OCI-LY7 (cell line): ENCODE results near the gene FOXP1. TPM values are rescaled to one million over a fixed set of nuclear protein-coding genes. Genes with fewer than 3 reads are reported as not detected.

Experiments used
- BruUV-seq: library from RNA; stranded (reverse); fragments of 400-500 nt; replicated peaks from 2 replicates; lab custom pipeline; 2021; lab: Mats Ljungman, UMichigan
- CTCF ChIA-PET: fragments of 300-600 bp; sonication (Branson Sonifier 250); formaldehyde crosslinking; loops from one replicate; lab custom pipeline; 2022; ENCODE audit warnings: antibody characterized with exemption; ENCODE audit not compliant: unreplicated experiment; lab: Charles Lee
- POLR2A ChIA-PET: fragments of 300-600 bp; sonication (Branson Sonifier 250); formaldehyde crosslinking; loops from one replicate; lab custom pipeline; 2022; ENCODE audit warnings: antibody characterized with exemption; lab: Charles Lee
- DNase-seq: peaks from one replicate; pipeline ENCODE4 v3.0.0-alpha.2; 2015; ENCODE audit warnings: low spot score
- H2AFZ ChIP-seq: fragments of 200-600 bp; sonication (generic), shearing (Covaris generic); 2 replicates; pipeline ENCODE4 v1.6.1; 2014; ENCODE audit warnings: mild to moderate bottlenecking, antibody characterized with exemption, low read length, moderate library complexity
- H3K27ac ChIP-seq: fragments of 200-600 bp; sonication (generic); 2 replicates; pipeline ENCODE4 v1.5.1; 2014; ENCODE audit warnings: mixed run types, low read depth, mild to moderate bottlenecking, moderate library complexity, low read length, inconsistent platforms; ENCODE audit not compliant: poor library complexity, severe bottlenecking
- H3K36me3 ChIP-seq: fragments of 200-600 bp; sonication (generic); 2 replicates; pipeline ENCODE4 v1.6.1; 2014; ENCODE audit warnings: mild to moderate bottlenecking, antibody characterized with exemption, low read length, moderate library complexity, mixed read lengths; ENCODE audit not compliant: insufficient read depth
- H3K4me1 ChIP-seq: fragments of 200-600 bp; sonication (generic); 2 replicates; pipeline ENCODE4 v1.5.1; 2014; ENCODE audit warnings: mild to moderate bottlenecking, low read length; ENCODE audit not compliant: insufficient read depth, poor library complexity, severe bottlenecking
- H3K4me2 ChIP-seq: fragments of 200-600 bp; sonication (generic); 2 replicates; pipeline ENCODE4 v1.6.1; 2014; ENCODE audit warnings: mild to moderate bottlenecking, low read length
- H3K4me3 ChIP-seq: fragments of 200-600 bp; sonication (generic); 2 replicates; pipeline ENCODE4 v1.5.1; 2014; ENCODE audit warnings: mild to moderate bottlenecking, low read depth, low read length; ENCODE audit not compliant: poor library complexity, severe bottlenecking
- H3K79me2 ChIP-seq: fragments of 200-600 bp; sonication (generic); 2 replicates; pipeline ENCODE4 v1.6.1; 2016; ENCODE audit warnings: low read depth, mild to moderate bottlenecking, low read length, moderate library complexity, mixed read lengths; ENCODE audit not compliant: insufficient read depth
- H3K9me2 ChIP-seq: fragments of 200-600 bp; sonication (generic); 2 replicates; pipeline ENCODE4 v1.6.1; 2016; ENCODE audit warnings: mild to moderate bottlenecking, low read length, mixed read lengths; ENCODE audit not compliant: insufficient read depth
- H3K9me3 ChIP-seq: fragments of 200-600 bp; sonication (generic); 2 replicates; pipeline ENCODE4 v1.6.1; 2014; ENCODE audit warnings: mild to moderate bottlenecking, mixed run types, low read length, mixed read lengths
- H4K20me1 ChIP-seq: fragments of 200-600 bp; sonication (generic); 2 replicates; pipeline ENCODE4 v1.6.1; 2014; ENCODE audit warnings: mild to moderate bottlenecking, antibody characterized with exemption, low read length, moderate library complexity, mixed read lengths; ENCODE audit not compliant: insufficient read depth
- EZH2phosphoT487 ChIP-seq: fragments of 200-600 bp; sonication (generic); IDR thresholded peaks from 2 replicates; pipeline ENCODE4 v1.6.1; 2018; ENCODE audit warnings: low read depth, borderline replicate concordance, mild to moderate bottlenecking, mixed run types, antibody characterized with exemption, low read length, moderate library complexity, mixed read lengths
- intact Hi-C: fragments of 100-400 bp; cut with micrococcal nuclease; formaldehyde crosslinking; loops from one replicate; pipeline ENCODE4 v1.10.0; 2022; ENCODE audit not compliant: unreplicated experiment
- total RNA-seq, 2 experiments: library from RNA; depleted of rRNA in 1 of 2; stranded (reverse); fragments of >200 nt in 1 of 2; shearing (Covaris generic) in 1 of 2; gene quantifications; 2 replicates each; pipeline ENCODE4 v1.2.3, GENCODE V29; 2014 to 2022
- TF ChIP-seq, protein P1 (sequence below): fragments of 200-600 bp; sonication (generic); conservative IDR thresholded peaks from 2 replicates; pipeline ENCODE4 v1.5.1; 2014; ENCODE audit warnings: mild to moderate bottlenecking, antibody characterized with exemption, low read length, moderate library complexity, mixed read lengths

The FOXP1 gene
- total RNA-seq, 2 experiments from 2014 or later = 87.3 to 151 TPM

DNA sequence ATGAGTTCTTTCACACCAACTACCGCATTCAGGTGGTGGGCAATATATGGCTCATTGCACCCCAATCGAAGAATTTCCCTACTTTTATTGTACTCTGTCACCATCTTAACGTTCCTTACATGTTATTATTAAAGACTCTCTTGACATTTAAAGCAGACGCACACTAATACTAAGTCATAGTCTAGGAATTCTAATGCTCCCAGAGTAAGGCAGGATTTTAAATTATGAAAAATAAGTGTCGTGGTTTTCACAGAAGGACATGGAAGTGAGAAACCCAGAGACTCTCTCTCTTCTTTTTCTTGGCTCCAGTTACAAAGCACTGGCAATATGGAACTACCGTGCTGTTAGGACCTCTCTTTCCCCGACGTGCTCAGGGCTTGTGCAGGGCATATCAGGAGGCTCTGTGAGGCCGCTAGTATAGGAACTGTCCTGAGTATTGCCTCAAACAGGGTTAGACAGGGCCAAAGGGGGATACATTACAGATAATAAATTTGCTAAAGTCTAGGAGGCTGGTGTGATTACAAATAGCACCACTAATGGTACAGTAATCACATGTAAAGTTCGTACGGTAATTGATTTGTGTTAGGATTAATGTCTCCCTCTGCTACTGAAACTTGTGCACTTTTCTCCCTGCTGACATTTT is 590.8 kb downstream of the FOXP1 start:
- BruUV-seq = no TSS peak
- no peak overlapping the region for H2AFZ ChIP-seq
- peaks cover 54% of the 10 kb centered on the region for H3K36me3 ChIP-seq
- intact Hi-C loops = no loop called here
- H3K4me1 ChIP-seq = peaks cover 19% of the 10 kb centered on the region
- ChIA-PET POLR2A (no interaction called here), CTCF (no interaction called here)
- H4K20me1 ChIP-seq = no peaks in the 10 kb centered on the region
- H3K9me3 ChIP-seq = no peaks in the 10 kb centered on the region
- DNase-seq = no peak
- H3K79me2 ChIP-seq = no peaks in the 10 kb centered on the region
- TF ChIP-seq EZH2phosphoT487 = no peak
- TF ChIP-seq, protein P1, sequence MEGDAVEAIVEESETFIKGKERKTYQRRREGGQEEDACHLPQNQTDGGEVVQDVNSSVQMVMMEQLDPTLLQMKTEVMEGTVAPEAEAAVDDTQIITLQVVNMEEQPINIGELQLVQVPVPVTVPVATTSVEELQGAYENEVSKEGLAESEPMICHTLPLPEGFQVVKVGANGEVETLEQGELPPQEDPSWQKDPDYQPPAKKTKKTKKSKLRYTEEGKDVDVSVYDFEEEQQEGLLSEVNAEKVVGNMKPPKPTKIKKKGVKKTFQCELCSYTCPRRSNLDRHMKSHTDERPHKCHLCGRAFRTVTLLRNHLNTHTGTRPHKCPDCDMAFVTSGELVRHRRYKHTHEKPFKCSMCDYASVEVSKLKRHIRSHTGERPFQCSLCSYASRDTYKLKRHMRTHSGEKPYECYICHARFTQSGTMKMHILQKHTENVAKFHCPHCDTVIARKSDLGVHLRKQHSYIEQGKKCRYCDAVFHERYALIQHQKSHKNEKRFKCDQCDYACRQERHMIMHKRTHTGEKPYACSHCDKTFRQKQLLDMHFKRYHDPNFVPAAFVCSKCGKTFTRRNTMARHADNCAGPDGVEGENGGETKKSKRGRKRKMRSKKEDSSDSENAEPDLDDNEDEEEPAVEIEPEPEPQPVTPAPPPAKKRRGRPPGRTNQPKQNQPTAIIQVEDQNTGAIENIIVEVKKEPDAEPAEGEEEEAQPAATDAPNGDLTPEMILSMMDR = no peak
- H3K4me2 ChIP-seq = no peak overlapping the region
- no peak overlapping the region for H3K27ac ChIP-seq
- H3K4me3 ChIP-seq = no peak overlapping the region
- H3K9me2 ChIP-seq = no peaks in the 10 kb centered on the region

DNA sequence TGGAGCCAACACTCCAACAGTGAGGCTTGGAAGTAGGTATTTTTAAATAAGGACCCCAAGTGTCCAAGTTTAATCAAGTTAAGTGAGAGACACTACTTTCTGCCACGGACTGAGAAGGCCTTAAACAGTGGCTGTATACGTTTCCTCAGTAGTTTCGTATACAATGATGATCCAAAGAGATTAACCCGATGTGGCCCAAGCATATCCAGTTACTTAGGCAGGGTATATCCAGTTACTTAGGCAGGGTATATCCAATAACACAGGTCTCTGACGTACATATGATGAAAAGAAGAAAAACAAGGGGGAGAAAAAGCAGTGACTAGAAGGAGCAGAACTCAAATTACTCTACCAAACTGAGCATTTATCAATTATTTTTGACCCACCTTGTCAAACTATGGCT is 591.4 kb downstream of the FOXP1 start:
- H3K27ac ChIP-seq = no peak overlapping the region
- H3K4me1 ChIP-seq = peaks cover 19% of the 10 kb centered on the region
- no peak for DNase-seq
- H4K20me1 ChIP-seq = no peaks in the 10 kb centered on the region
- no peaks in the 10 kb centered on the region for H3K9me3 ChIP-seq
- no TSS peak for BruUV-seq
- no peak overlapping the region for H3K4me2 ChIP-seq
- peaks cover 57% of the 10 kb centered on the region for H3K36me3 ChIP-seq
- no peaks in the 10 kb centered on the region for H3K9me2 ChIP-seq
- no peak overlapping the region for H3K4me3 ChIP-seq
- H2AFZ ChIP-seq = no peak overlapping the region
- intact Hi-C loops = no loop called here
- POLR2A ChIA-PET = no interaction called here
- CTCF ChIA-PET = no interaction called here
- no peaks in the 10 kb centered on the region for H3K79me2 ChIP-seq
- TF ChIP-seq, protein P1 = no peak
- no peak for TF ChIP-seq EZH2phosphoT487

GRCh38 chr3:70990723-70991122 is 592.8 kb downstream of the FOXP1 start:
- Histone ChIP-seq H4K20me1 (no peaks in the 10 kb centered on the region), H3K79me2 (no peaks in the 10 kb centered on the region), H3K36me3 (peaks cover 60% of the 10 kb centered on the region), H2AFZ (no peak overlapping the region), H3K27ac (no peak overlapping the region), H3K9me2 (no peaks in the 10 kb centered on the region), H3K4me2 (peak overlapping the region; percentile 25; the same call in 1 of the 2 replicates), H3K4me1 (peaks cover 19% of the 10 kb centered on the region), H3K9me3 (no peaks in the 10 kb centered on the region), H3K4me3 (no peak overlapping the region)
- no peak for DNase-seq
- no TSS peak for BruUV-seq
- no peak for TF ChIP-seq EZH2phosphoT487
- TF ChIP-seq, protein P1 = no peak
- ChIA-PET CTCF (no interaction called here), POLR2A (interaction anchor here (0.6 to 1.0 kb wide), 3 partner anchors 19 to 343 kb away, joined by 3 read pairs; no protein-coding TSS in a partner anchor)
- intact Hi-C loops = no loop called here
